Measurements from ENCODE around the gene FBXO28.
A peak's percentile ranks its signal among the peaks of the same experiment; 100 is the strongest.

The FBXO28 gene

DNA sequence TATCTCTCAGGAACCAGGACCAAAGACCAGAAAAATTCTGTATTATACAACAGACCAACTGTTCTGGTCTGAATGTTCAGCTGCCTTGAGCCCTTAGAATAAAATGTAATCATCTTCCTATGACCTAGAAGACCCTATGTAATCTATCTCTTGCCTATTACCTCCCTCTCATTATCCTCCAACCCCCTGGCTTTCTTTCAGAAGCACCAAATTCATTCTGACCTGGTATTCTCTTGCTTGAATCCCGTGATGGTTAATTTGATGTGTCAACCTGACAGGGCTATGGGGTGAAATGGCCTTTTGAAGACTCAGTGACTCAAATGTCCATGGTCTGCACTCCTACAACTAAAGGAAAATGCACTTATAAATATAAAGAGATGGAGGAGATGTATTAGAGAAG, 21.8 kb upstream of the FBXO28 start:
- in situ Hi-C loops (cut with HindIII; ENCODE audit: low pct_ligation_motif_present, low pct_unique_long_range_greater_than_20kb, low sequenced_read_pairs): no loop called here

GRCh38 chr1:224092601-224093000, 21.3 kb upstream of the FBXO28 start:
- in situ Hi-C loops (cut with HindIII; ENCODE audit: low pct_ligation_motif_present, low pct_unique_long_range_greater_than_20kb, low sequenced_read_pairs): no loop called here
- no peak for DNase-seq

More for the DNA sequence above, 21.8 kb upstream of the FBXO28 start:
- no peak for DNase-seq

DNA sequence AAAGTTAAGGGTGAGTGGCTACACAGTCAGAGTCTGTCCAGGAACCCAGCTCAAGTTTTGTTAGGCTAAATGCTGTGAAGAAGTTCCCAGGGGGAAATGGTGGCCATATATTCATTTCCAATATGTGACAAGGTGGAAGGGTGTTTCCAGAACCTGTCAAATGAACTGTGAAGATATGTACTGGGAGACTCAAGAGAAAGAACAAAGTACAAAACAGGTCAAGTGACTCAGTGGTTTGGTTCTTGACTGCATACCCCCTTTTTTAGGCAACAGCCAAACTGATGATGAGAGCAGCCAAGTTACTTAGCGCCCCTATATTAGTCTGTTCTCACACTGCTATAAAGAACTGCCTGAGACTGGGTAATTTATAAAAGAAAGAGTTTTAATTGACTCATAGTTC, 18.6 kb upstream of the FBXO28 start:
- in situ Hi-C loops (cut with HindIII; ENCODE audit: low pct_ligation_motif_present, low pct_unique_long_range_greater_than_20kb, low sequenced_read_pairs): no loop called here
- DNase-seq: no peak

DNA sequence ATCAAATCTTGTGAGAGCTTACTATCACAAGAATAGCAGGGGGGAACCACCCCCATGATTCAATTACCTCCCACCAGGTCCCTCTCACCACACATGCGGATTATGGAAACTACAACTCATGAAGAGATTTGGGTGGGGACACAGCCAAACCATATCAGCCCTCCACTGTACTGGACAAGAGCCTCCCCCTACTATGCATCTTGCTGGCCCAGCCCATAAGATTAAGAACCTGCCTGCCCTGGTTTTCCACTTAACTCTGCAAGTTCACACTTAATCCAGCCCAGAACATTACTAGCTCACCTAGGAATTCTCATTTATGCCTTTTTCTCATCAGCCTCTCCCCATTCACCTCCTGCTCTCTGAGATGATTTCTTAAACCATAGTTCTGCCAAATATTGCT, 18.0 kb upstream of the FBXO28 start:
- in situ Hi-C loops (cut with HindIII; ENCODE audit: low pct_ligation_motif_present, low pct_unique_long_range_greater_than_20kb, low sequenced_read_pairs): no loop called here
- DNase-seq: no peak

DNA sequence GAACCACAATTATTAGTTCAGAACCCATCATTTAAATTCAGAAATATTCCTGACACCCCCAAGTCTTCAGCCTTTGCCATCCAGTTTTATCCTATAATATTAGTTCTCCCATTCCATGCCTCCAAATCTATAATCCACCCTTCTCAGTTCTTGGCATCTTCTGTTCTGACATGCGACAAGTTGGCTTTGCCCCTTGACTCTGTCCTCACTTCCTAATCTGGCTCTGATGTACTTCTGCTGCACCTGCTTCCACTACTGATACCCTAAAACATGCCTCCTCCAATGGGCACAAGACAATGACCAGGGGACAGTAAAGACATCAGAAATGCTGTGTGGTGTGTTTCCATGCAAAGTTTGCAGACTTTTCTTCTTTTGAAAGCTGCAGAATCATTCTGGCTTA, 17.1 kb upstream of the FBXO28 start:
- in situ Hi-C loops (cut with HindIII; ENCODE audit: low pct_ligation_motif_present, low pct_unique_long_range_greater_than_20kb, low sequenced_read_pairs): no loop called here
- DNase-seq: no peak

- in situ Hi-C loops (cut with HindIII; ENCODE audit: low pct_ligation_motif_present, low pct_unique_long_range_greater_than_20kb, low sequenced_read_pairs): no loop called here
- DNase-seq: no peak
These were observed 15.9 kb upstream of the FBXO28 start for GRCh38 chr1:224098007-224098406.

DNA sequence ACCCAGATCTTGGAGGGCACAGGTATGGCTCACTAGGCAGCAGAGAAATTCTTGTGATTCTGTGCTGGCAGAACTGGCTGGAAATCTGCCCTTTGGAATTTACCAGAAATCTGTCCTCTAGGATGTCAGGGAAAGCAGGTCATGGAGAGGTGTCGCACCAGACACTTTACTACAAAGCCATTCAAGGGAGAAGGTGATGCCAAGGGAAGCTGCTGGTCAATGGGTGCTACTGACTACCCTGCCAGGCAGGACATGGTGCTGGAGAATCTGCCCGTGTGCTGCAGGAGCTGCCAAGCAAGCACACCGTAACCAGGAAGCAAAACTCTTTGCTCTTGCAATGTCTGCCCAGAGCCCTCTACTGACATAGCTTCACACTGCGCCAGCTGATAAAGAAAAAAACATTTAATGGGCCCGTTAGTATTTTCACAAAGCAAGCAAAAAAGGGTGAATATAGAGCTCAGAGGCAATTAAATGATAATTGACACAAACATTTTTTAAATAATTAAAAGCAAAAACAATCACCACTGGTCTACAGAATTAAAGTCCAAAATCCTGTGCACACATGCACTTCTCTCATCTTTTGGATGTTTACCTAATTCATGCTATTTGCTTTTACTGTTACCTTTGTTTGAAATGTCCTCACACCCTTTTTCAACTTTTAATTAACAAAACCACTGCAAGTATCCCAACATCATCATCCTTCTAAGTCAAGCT, 7.2 kb upstream of the FBXO28 start:
- in situ Hi-C loops (cut with HindIII; ENCODE audit: low pct_ligation_motif_present, low pct_unique_long_range_greater_than_20kb, low sequenced_read_pairs): no loop called here
- DNase-seq: peak; percentile 78

GRCh38 chr1:224107282-224107625, 6.7 kb upstream of the FBXO28 start:
- no peak for DNase-seq
- in situ Hi-C loops (cut with HindIII; ENCODE audit: low pct_ligation_motif_present, low pct_unique_long_range_greater_than_20kb, low sequenced_read_pairs): no loop called here

GRCh38 chr1:224108991-224109390, 4.9 kb upstream of the FBXO28 start:
- in situ Hi-C loops (cut with HindIII; ENCODE audit: low pct_ligation_motif_present, low pct_unique_long_range_greater_than_20kb, low sequenced_read_pairs): no loop called here
- DNase-seq: no peak

DNA sequence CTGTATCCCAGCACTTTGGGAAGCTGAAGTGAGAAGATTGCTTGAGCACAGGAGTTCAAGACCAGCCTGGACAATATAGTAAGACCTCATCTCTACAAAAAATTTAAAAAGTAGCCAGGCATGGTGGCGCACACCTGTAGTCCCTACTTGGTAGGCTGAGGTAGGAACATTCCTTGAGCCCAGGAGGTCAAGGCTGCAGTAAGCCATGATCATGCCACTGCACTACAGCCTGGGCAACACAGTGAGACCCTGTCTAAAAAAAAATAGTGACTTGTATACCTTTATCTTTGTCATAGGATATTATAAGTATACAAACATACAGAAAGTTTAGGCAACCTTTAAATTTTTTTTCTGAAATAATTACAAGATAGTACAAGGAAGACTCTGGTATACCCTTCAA, 3.9 kb upstream of the FBXO28 start:
- in situ Hi-C loops (cut with HindIII; ENCODE audit: low pct_ligation_motif_present, low pct_unique_long_range_greater_than_20kb, low sequenced_read_pairs): no loop called here
- no peak for DNase-seq

- DNase-seq: no peak
- in situ Hi-C loops (cut with HindIII; ENCODE audit: low pct_ligation_motif_present, low pct_unique_long_range_greater_than_20kb, low sequenced_read_pairs): no loop called here
These were observed 906 bp upstream of the FBXO28 start for GRCh38 chr1:224113005-224113404.

GRCh38 chr1:224113545-224113917, 380 bp upstream of the FBXO28 start:
- in situ Hi-C loops (cut with HindIII; ENCODE audit: low pct_ligation_motif_present, low pct_unique_long_range_greater_than_20kb, low sequenced_read_pairs): no loop called here
- no peak for DNase-seq

DNA sequence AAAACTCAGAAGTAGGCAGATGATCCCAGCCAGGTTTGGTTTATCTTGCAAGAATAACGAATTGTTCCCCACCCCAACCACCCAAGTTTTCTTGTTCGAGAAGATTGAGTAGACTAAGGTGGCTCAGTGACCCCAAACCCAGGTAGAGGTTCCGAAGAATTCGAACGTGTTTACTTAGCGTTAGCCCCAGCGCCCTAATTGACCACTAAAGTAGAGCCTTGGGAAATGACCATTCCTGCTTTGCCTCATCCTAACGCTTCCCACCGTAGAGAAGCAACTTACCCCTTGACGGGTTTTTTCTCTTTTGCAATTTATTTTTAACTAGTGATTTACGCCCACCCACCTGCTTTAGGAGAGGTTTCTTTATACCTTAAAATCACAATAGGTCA, 870 bp downstream of the FBXO28 start:
- DNase-seq: peak; percentile 26
- in situ Hi-C loops (cut with HindIII; ENCODE audit: low pct_ligation_motif_present, low pct_unique_long_range_greater_than_20kb, low sequenced_read_pairs): no loop called here

DNA sequence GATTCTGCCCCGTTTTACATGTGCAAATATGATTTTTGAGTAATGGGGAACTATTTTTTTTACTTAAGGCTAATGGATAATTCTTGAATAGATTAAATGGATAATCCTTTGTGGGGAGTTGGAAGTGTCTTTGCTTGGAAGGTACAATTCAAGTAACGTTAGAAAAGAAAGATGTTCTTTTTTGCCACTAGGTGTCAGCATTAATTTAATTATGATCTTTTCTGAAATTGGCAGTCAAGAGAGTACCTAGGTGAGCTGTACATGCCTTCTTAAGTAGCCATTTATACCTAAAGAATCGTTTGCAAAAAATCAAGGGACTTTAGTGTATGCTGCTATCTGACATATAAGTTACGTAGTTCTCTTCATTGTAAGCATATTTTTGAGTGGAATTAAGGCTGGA, 2.2 kb downstream of the FBXO28 start:
- peak; percentile 76 for DNase-seq
- in situ Hi-C loops (cut with HindIII; ENCODE audit: low pct_ligation_motif_present, low pct_unique_long_range_greater_than_20kb, low sequenced_read_pairs): no loop called here

DNA sequence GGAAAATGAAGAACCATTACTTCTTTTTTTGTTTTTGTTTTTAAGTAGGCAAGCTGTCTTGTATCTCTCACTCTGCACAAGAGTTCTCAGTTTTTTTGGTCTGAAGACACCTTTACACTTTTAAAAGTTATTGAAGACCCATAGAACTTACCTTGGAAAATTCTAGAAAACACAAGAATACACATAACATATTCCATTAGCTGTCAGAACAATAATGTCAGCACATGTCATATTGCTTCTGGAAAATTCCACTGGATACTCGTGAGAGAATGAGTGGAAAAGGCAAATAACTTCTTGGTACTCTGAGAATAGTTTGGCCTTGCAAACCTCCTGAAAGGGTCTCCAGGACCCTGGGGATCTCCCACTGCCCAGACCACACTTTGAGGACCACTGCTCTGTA, 4.8 kb downstream of the FBXO28 start:
- in situ Hi-C loops (cut with HindIII; ENCODE audit: low pct_ligation_motif_present, low pct_unique_long_range_greater_than_20kb, low sequenced_read_pairs): no loop called here

DNA sequence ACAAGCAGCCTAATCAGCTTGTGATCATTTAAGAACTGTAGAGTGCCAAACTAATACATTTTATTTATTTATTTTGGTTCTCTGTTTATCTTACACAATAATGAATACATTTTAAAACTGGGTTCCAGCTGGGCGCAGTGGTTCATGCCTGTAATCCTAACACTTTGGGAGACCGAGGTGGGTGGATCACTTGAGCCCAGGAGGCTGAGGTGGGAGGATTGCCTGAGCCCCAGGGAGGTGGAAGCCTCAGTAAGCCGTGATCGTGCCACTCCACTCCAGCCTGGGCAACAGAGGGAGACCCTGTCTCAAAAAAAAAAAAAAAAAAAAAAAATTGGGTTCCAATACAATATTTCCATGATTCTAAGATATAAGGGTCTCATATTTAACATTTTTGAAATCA, 9.2 kb downstream of the FBXO28 start:
- in situ Hi-C loops (cut with HindIII; ENCODE audit: low pct_ligation_motif_present, low pct_unique_long_range_greater_than_20kb, low sequenced_read_pairs): no loop called here
- no peak for DNase-seq

More for the DNA sequence above, 4.8 kb downstream of the FBXO28 start:
- no peak for DNase-seq

- in situ Hi-C loops (cut with HindIII; ENCODE audit: low pct_ligation_motif_present, low pct_unique_long_range_greater_than_20kb, low sequenced_read_pairs): no loop called here
- no peak for DNase-seq
These were observed 10.3 kb downstream of the FBXO28 start for GRCh38 chr1:224124220-224124619.

DNA sequence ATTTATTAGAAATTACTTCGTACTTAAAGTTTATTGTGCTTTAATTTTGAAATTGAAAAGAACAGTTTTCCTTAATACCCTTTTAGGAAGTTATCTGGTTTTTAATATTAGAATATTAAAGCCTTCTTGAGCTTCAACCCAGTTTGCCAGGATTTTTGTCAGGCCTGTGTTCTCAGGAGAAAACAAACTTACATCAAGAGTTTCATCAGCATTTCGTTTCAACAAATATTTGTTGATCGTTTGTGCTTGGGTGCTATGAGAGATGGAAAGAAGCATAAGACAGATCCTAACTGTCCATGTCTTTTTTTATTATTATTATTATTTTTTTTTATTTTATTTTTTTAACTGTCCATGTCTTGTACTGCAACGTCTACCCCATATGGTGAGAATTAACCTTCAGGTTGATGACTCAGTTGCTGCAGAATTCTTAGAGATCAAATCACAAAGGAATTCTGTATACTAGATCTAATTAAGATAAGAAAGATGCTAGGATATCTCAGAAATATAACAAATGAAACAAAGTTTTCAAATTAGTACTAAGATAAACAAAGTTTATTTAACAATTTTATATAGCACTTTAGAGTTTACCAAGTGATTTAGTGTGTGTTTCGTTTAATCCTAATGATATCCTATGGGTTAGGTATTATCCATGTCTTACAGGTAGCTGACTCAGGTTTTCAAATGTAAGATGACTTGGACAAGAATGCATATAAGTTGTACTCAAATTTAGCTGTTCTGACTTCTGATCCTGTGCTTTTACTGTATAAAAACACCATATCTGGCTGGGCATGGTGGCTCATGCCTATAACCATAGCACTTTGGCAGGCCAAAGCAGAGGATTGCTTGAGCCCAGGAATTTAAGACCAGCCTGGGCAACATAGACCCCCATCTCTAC, 14.3 kb downstream of the FBXO28 start:
- no peak for DNase-seq
- in situ Hi-C loops (cut with HindIII; ENCODE audit: low pct_ligation_motif_present, low pct_unique_long_range_greater_than_20kb, low sequenced_read_pairs): no loop called here

GRCh38 chr1:224131253-224131652, 17.3 kb downstream of the FBXO28 start:
- no peak for DNase-seq
- in situ Hi-C loops (cut with HindIII; ENCODE audit: low pct_ligation_motif_present, low pct_unique_long_range_greater_than_20kb, low sequenced_read_pairs): no loop called here

DNA sequence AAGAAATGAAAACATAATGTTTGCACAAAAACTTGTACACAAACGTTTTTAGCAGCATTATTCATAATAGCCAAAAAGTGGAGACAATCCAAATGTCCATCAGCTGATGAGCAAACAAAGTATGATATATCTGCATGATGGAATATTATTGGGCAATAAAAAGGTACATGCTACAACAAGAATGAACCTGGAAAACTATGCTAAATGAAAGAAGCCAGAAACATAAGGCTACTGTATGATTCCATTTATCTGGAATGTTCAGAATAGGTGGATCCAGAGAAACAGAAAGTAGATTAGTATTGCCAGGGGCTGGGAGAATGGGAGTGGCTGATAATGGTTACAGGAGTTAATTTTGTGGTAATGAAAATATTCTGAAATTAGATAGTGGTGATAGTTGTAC, 19.0 kb downstream of the FBXO28 start:
- DNase-seq: no peak
- in situ Hi-C loops (cut with HindIII; ENCODE audit: low pct_ligation_motif_present, low pct_unique_long_range_greater_than_20kb, low sequenced_read_pairs): no loop called here
